Stimulated activated CD4-positive, alpha-beta T cell treated with anti-CD3 and anti-CD28 coated beads, Interleukin-1b, Interleukin-23, amount 100 ng/mL, for 48 hours (primary cell): ENCODE measurements around the gene PHKA2.

Experiments
- DNase-seq: peaks from one replicate; pipeline ENCODE4 v3.0.0-alpha.2; 2020

The PHKA2 gene

GRCh38 chrX:18887825-18888212 is 96.1 kb downstream of the PHKA2 start:
- no peak for DNase-seq

- no peak for DNase-seq
Measured at GRCh38 chrX:18887177-18887824, 96.6 kb downstream of the PHKA2 start.

DNA sequence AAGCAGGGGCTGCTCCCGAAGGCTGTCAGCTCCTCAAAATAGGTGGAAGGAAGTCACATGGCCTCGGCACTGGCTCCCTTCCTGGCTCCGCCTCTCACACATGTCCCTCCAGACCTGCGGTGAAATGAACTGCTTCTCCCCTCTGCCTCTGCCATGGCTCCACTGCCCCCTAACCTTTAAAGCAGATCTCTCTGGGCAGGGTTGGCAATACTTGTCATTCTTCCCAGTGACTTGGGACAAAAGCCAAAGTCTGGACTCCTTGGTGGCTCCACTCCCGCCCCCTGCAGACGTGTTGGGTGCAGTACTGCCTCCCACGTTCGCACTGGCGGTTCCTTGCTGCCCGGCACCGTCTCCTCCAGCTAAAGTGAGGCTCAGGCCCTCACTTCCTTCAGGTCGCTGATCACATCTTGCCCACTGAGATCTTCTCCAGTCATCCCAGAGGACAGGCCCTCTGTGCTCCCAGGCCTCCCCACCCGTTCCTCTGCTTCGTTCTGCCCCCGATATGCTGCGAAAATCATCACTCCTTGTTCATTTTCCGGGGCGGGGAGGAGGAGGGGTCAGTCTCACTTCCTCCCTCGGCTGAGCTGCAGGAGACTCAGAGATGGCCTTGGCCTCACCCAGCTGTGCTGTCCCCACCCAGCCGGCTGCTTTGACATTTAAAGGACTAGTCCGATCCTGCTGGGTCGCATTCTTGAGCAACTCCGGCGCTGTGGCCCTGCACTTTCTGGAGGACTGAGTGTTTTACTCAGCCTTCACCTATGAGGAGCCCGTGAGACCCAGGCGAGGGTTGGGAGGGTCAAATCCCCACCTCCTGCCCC is 97.4 kb downstream of the PHKA2 start:
- DNase-seq: peak; percentile 57

GRCh38 chrX:18886005-18886343 is 97.9 kb downstream of the PHKA2 start:
- DNase-seq: no peak

GRCh38 chrX:18885328-18886004 is 98.4 kb downstream of the PHKA2 start:
- DNase-seq: no peak

DNA sequence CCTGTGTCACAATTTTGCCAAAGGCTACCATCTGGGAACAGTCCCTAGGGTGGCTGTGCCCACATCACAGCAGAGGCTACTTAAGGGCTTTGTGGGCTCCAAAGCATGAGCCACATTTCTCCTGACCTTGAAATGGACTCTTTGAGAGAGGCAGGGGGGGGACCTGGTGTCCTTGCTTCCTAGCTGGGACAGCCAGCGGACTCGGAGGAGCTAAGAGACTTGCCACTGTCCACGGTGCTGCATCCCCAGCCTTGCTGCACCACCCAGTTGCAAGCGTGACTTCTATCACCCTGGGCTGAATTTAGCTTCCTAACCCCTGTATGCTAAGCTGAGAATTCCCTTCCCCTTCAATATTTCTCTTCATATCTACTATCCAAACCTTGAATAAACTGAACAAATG is 99.0 kb downstream of the PHKA2 start:
- DNase-seq: no peak

- DNase-seq: no peak
Measured at GRCh38 chrX:18883961-18884765, 99.8 kb downstream of the PHKA2 start.

DNA sequence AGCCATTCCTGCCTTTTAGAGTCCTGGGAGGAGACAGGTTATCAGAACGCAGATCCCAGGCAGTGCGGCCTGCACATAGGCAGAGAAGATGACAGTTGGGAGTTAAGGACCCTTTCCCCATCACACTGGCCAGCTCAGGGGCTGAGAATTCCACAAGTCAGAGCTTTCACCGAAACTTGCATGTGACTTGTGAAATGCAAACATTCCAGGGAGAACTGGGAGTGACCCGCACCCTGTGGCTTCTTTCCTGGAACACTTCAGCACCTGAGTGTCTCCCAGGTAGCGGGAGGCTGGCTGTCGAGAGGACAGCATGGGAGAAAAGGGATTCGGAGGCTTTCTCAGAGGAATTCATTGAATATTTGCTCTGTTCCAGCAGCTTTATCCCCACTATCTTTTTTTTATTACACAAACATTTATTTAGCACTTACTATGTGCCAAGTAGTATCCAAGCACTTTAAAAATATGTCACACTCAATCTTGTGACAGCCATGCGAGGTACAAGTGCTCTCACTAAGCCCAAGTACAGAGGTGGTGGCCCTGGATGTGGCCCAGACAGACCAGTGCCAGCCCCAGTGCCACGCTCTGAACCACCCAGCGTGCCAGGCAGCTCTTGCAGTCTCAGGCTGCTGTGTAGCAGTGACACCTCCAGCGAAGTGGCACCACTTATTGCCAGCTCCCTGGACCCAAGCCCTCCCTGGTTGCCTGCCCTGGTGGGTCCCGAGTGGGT is 100.5 kb downstream of the PHKA2 start:
- no peak for DNase-seq

DNA sequence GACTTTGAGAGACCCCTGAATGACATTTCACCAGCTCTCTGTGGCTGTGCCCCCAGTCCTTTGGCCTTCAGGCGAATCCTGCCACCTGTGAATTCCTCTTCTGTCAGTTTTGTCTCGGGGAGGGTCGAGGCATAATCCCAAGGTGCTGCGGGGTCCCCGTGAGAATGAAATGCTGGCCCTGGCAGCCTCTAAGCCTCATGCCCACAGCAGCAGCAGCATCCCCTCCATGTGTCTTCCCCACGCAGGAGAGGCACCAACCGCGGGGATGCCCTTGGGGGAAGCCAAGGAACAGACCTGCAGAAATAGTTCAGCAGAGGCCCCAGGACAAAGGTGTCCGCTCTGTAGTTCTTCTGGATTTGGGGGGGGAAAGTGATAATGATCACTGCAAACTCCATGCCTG is 104.8 kb downstream of the PHKA2 start:
- no peak for DNase-seq

GRCh38 chrX:18877469-18877868 is 106.4 kb downstream of the PHKA2 start:
- DNase-seq: no peak

DNA sequence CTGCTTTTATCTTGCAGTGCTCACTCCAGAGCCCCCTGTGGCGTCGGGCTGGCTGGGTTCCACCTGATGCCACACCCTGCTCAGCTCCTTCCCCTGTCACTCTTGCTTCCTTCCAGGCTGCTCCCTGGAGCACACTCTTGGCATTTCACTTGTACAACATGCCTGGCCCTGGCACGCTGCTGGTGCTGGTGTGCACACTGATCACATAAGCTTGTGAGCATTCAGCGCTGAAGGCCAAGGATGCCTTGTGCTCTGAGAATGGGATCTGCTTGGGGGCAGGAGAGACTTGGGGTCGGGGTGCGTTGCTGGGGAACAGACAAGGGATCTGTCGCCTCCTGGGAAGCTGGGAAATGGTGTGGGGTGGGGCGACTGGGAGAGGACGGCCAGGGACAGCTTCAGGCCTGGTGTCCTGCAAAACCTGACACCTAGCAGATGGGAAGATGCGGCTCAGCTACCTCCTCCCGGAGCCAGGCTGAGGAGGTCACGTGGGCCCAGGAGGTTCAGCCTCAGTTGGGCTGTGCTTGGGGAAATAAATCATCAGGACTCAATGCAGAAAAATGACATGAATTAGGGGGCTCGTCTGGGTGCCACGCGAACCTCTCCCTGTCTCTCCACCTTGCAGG is 108.5 kb downstream of the PHKA2 start:
- DNase-seq: no peak

DNA sequence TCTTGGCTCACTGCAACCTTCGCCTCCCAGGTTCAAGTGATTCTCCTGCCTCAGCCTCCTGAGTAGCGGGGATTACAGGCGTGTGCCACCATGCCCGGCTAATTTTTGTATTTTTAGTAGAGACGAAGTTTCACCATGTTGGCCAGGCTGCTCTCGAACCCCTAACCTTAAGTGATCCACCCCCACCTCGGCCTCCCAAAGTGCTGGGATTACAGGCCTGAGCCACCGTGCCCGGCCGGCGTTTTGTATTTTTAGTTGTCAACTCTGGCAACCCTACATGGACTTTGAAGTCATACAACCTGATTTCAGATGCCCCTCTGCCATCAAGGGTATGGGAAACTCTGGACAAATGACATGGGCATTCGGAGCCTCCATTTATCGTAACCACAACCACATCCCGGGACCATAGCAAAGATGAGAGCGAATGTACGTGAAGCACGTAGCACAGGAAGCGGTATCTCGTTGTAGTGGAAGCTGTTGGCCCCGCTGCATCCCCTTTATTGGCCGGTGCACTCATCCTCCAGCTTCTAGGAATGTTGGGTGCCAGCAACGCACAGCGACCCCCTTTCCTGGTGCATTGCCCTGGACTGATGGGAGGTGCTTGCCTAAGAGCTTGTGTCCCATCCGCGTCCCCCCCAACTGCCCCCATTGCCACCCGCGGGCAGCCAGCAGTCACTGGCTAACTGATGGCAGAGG is 109.2 kb downstream of the PHKA2 start:
- no peak for DNase-seq

DNA sequence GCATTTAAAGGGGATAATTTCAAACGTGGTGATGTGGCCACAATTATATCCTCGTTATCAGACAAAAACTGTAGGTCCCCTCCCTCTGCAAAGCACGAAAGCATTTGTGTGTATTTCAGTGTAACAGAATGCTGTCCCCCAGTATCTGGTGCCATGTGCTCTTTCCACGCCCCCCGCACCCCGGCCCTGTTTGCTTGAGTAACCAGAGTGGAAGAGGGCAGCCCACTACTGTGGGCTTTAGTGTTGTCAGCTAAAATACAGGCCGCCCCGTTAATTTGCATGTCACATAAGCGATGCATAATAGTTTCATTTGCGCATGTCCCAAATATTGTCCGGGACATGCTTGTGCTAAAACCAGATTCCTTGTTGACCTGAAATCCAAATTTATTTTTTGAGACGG is 110.1 kb downstream of the PHKA2 start:
- DNase-seq: no peak

DNA sequence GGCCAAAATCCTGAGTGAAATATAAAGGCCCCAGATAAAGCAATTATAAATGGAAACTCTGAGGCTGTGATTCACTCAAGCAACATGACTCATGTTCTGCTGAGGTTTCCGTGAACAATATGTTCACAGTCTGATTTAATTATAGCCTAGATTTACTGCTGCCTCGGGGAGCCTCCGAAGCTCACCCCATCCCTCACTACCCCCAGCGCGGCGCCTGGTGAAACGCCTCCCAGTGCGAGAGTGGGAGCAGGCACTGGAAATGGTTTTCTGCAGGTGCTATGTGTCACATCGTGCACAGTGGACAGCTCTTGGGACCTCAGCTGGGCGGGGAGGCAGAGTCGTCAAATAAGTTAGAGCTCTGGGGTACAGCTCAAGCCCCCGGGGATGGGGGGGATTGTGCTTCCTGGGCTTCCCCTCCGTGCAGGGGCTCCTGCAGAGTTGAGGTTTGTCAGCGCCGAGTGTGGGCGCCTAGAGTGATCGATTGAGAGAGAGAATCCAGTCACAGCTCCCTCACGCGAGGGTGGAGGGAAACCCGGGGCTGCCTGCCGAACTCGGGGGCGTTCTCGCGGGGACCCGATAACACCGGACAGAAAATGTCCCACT is 110.6 kb downstream of the PHKA2 start:
- no peak for DNase-seq

GRCh38 chrX:18872621-18873020 is 111.3 kb downstream of the PHKA2 start:
- no peak for DNase-seq

DNA sequence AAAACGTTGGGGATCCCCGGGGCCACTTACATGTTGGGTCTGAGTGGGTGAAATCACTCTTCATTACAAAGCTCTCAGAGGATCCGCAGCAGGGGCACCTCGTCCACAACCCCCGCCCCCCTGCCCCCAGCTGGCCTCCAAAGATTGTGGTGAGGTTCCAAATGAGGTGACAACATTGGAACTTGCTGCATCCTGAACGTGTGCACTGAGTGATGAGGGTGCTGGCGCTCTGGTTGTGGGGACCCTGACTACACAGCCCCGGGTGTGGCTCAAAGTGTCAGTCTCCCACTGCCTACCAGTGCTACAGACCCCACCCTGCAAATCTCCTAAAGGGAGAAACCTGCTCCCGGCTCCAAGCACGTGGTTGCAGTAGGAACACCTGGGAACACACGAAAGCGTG is 111.9 kb downstream of the PHKA2 start:
- no peak for DNase-seq

DNA sequence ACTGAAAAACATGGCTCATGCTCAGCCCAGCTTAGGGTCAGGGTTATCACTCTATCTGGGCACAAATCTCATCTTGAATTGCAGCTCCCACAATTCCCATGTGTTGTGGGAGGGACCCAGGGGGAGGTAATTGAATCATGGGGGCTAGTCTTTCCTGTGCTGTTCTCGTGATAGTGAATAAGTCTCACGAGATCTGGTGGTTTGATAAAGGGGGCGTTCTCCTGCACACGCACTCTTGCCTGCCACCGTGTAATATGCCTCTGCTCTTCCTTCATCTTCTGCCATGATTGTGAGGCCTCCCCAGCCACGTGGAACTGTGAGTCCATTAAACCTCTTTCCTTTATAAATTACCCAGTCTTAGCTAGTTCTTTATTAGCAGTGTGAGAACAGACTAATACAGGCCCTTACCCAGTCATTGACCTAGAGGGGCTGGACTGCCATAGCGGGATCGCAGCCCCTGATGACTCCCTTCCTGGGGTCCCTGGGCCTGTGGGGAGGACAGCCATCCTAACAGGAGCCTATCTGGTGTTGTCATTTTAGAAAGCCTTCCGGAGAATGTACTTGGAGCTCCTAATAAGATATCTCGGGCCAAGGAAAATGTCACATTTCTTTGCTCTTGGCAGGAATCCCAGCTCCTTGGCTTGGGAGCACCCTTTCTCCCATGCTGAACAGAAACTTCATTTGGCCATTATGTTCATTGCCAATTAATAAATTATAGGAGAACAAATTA is 112.6 kb downstream of the PHKA2 start:
- DNase-seq: no peak

- no peak for DNase-seq
Measured at GRCh38 chrX:18864390-18864920, 119.5 kb downstream of the PHKA2 start.

DNA sequence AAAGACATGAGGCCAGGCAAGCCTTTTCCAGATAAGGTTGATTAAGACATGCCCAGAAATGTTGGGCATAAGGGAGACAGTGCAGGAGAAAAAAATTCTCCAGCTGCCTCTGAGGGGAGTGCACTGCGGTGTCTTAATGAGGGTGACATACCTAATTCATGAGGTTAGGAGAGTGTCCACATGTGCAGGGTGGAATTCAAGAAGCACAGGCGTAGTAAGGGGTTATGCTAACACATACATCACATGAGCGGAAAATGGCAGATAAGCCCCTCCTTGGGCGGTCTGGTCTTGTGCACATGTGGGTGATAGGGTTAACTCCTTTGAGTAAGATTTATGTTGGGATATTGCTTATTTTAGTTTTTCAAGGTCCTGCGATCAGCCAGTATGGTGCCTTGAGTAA is 122.4 kb downstream of the PHKA2 start:
- DNase-seq: no peak

DNA sequence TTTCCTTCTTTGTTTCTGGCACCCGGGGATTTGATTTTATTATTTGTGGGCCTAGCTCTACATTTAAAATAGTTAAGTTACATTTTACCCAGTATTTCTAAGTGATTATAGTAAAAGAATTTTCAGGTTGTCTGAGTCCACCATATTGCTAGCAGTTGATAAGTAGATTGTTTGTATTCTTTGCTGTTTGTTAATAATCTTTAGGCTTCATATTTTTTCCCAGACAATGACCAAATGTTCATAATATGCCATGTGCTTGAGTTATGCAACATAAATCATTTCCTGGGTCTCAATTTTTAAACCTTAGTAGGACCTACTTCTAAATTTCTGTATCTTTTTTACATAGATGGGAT is 127.3 kb downstream of the PHKA2 start:
- no peak for DNase-seq
